GM12872 (cell line): ENCODE results near the gene ICE2.

ENCODE experiments used
- TF ChIP-seq, protein P1 (sequence below): IDR thresholded peaks from 3 replicates; pipeline ENCODE4 v1.5.1; 2011; ENCODE audit warnings: low read depth, mild to moderate bottlenecking, low read length, moderate library complexity; ENCODE audit not compliant: insufficient read depth

Gene ICE2

DNA sequence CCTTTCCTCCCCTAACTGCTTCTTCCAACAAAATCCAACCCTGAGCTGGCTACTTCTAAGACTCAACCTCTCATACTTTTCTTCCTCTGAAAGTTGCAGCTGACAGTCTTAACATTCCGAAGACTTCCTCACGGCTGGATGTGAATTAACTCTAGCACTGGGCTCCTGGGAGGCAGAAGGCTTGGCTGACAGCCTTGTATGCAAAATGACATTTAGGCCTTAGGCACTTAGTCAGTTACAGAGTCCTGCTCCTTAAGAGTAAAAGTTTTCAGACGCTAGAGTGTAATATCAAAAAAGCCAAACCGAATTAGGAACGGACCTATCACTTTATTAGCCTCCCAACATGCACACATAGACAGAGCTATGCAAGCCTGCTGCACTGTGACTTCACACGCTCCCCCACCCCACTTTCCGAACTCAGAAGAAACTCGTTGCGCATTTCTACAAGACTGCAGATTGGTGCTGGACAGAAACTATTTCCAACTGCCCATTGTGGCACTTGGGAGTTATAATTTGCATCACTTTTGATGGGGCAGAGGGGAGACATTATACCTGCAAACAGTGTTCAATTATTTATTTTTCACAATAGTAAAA lies 65.6 kb downstream of the ICE2 start:
- TF ChIP-seq, protein P1, sequence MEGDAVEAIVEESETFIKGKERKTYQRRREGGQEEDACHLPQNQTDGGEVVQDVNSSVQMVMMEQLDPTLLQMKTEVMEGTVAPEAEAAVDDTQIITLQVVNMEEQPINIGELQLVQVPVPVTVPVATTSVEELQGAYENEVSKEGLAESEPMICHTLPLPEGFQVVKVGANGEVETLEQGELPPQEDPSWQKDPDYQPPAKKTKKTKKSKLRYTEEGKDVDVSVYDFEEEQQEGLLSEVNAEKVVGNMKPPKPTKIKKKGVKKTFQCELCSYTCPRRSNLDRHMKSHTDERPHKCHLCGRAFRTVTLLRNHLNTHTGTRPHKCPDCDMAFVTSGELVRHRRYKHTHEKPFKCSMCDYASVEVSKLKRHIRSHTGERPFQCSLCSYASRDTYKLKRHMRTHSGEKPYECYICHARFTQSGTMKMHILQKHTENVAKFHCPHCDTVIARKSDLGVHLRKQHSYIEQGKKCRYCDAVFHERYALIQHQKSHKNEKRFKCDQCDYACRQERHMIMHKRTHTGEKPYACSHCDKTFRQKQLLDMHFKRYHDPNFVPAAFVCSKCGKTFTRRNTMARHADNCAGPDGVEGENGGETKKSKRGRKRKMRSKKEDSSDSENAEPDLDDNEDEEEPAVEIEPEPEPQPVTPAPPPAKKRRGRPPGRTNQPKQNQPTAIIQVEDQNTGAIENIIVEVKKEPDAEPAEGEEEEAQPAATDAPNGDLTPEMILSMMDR = no peak

DNA sequence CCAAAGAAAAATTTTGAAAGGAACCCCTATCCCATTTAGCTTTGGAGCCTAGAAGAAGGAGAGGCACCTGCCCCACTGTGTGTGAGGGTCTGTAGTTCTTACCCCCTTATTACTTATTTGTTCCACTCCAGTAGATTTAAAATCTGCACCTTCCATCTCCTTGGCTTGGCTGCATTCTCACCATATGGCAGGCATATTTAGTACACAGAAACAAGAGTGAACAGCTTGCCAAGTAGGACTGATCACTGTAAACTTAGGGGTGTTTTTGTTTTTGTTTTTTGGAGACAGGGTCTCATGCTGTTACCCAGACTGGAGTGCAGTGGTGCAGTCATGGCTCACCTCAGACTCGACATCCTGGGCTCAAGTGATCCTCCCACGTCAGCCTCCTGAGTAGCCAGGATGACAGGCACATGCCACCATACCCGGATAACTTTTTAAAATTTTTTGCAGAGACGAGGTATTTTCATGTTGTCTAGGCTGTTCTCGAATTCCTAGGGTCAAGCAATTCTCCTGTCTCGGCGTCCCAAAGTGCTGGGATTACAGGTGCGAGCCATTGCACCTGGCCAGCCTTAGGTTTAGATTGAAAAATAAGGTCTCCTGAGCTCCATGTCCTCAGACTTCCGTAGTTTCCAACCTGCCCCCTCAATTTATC lies 67.0 kb downstream of the ICE2 start:
- TF ChIP-seq, protein P1 = no peak

DNA sequence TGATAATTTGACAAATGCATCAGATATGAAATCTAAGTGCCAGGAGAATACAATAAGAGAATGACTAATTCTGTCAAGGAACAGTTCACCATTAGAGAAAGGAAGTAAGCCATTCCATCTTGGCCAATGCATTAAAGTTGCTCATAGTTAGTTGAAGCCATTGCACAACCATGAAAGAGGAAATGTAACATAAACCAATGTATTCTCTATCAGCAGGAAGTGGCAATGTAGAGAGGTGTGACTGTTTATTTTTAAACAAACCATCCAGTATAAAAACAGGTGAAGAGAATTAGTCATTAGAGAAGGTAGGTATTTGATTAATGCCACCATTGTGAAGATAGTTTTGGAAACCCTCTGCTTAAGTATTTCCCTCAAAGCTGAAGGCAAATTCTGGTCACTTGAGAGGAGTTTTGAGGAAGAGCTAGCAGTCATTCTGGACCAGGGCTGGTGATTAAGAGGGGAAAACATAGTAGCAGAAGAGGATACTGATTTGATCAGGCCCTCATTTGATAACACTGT lies 70.4 kb downstream of the ICE2 start:
- TF ChIP-seq, protein P1 = no peak

DNA sequence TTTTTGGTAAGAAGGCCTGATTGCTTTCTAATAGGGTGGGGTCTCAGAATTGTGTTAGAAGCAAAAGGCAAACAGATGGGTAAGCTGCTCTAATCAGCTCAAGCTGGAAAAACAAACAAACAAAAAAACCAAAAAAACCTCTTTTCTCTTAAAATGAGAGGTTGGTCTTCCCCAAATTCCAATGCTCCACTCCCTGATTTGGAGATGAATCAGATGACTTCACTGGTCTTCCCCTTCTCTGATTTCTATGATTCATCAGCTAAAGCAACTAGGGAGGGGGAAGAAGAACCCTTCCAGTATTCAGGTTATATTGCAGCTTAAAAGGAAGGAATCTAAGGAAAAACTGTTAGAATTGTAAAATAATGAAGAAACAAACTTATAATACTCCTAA lies 71.5 kb downstream of the ICE2 start:
- TF ChIP-seq, protein P1 = no peak

DNA sequence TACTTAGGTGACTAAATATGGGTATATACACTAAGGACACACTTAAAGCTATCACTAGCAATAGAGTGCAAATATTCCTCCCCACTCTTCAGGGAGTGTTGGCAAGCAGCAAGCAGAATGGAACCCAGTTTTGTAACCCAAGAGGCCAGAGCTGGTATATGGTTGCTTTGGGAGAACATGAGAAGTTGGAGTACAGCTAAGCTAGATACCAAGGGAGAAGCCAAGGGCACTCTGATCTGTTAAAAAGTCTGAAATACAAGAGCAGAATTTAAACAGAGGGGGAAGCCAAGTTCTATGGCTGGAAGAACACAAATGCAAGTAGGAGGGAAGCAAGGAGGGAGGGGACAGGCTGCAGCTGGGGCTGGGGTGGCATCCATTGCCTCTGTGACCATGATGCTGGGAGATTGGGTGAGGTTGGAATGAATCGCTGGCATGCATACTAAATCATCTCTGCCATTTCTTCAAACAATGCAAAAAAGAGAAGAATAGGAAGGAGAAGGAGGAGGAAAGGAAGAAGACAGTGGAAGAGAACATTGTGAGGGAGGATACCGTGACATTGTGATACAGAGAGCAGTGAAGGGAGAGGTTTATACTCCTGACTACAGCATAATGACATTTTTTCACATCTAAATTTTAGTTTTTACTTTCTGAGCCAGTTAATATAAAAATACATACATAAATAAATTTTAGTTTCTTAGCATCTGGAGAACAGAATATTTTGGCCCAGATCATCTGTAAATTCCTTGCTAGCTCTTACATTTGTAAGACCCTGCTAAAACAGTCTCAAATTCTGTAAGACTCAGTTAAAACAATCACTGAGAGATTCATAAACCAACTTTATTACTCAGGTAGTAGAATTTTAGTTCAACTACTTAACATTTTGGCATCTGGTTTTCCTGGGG lies 72.2 kb downstream of the ICE2 start:
- TF ChIP-seq, protein P1 = no peak

DNA sequence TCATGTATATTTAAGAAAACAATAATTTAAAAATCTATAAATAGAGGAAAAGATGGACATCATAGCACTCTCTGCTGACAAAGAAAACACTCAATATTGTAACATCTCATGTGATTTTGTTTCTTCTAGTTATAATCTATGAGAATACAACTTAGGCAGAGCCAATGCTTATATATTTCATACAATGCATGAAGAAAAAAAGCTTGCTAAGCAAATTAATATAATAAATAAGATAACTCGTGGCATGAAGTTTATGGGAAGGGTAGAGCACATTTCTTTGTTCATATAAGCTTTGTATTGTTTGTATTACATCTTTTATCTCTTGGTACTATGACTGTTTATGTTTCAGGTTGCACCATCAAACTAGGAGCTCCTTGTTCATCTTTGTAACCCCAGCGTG lies 73.5 kb downstream of the ICE2 start:
- TF ChIP-seq, protein P1 = no peak

DNA sequence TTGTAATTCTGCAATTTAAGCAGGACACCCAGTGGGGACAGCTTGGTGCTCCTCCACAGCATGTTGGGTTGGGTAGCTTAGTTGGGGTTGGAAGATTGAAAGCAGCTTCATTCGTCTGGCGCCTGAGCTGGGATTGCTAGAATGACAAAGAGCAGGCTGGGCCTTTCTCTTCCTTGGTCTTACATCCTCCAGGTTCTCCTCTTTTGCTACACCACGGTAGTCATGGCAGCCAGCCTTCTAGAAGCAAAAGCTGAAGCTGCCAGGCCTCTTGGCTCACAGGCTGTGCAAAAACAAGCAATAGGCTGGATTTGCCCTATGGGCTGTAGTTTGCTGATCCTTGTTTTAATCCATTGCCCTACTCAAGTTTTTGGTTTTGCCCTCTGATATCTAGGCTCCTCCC lies 78.0 kb downstream of the ICE2 start:
- TF ChIP-seq, protein P1 = no peak
